ENCODE data around the gene GHR.

The GHR gene

DNA sequence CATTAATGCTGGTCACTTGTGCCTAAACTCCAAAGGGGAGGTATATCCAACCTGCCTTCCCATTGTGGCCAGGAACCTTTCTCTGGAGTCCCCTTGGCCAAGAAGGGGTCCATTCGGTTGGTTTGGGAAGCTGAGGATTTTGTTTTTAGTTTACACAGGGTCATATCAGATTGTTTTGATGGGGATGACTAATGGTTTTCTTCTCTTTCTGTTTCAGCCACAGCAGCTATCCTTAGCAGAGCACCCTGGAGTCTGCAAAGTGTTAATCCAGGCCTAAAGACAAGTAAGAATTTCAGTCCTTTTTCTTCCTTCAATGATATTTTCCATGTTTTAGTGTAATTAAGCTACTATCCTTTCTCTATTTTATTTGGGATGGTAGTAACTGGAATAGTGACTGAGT, 205.6 kb downstream of the GHR start:
- H3K36me3 ChIP-seq (ENCODE audit: low read depth) = no peaks in the 10 kb centered on the region
- H3K9me3 ChIP-seq (ENCODE audit: severe bottlenecking) = no peaks in the 10 kb centered on the region
- H3K4me1 ChIP-seq (ENCODE audit: insufficient read depth, poor library complexity, severe bottlenecking) = no peaks in the 10 kb centered on the region
- ATAC-seq (ENCODE audit: low read depth) (no peak), DNase-seq (ENCODE audit: low spot score) (no peak)
- H3K4me3 ChIP-seq (ENCODE audit: severe bottlenecking) = no peak overlapping the region
- H3K27me3 ChIP-seq (ENCODE audit: insufficient read depth, poor library complexity, severe bottlenecking) = no peaks in the 10 kb centered on the region
- H3K27ac ChIP-seq (ENCODE audit: poor library complexity, severe bottlenecking) = no peak overlapping the region
- TF ChIP-seq, protein P1, sequence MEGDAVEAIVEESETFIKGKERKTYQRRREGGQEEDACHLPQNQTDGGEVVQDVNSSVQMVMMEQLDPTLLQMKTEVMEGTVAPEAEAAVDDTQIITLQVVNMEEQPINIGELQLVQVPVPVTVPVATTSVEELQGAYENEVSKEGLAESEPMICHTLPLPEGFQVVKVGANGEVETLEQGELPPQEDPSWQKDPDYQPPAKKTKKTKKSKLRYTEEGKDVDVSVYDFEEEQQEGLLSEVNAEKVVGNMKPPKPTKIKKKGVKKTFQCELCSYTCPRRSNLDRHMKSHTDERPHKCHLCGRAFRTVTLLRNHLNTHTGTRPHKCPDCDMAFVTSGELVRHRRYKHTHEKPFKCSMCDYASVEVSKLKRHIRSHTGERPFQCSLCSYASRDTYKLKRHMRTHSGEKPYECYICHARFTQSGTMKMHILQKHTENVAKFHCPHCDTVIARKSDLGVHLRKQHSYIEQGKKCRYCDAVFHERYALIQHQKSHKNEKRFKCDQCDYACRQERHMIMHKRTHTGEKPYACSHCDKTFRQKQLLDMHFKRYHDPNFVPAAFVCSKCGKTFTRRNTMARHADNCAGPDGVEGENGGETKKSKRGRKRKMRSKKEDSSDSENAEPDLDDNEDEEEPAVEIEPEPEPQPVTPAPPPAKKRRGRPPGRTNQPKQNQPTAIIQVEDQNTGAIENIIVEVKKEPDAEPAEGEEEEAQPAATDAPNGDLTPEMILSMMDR (IDR thresholded peaks at IDR 0.05; ENCODE audit: poor library complexity, severe bottlenecking) = no peak

DNA sequence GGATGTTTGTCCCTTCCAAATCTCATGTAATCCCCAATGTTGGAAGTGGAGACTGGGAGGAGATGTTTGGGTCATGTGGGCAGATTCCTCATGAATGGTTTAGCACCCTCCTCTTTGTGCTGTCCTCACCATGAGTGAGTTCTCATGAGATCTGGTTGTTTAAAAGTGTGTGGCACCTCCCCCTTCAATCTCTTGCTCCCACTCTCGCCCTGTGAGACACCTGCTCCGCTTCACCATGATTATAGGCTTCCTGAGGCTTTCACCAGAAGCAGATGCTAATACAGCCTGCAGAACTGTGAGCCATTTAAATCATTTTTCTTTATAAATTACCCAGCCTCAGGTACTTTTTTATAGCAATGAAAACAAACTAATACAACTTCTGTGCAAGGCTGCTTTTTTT, 206.0 kb downstream of the GHR start:
- TF ChIP-seq, protein P1 (IDR thresholded peaks at IDR 0.05; ENCODE audit: poor library complexity, severe bottlenecking) = no peak
- H3K27ac ChIP-seq (ENCODE audit: poor library complexity, severe bottlenecking) = no peak overlapping the region
- H3K4me3 ChIP-seq (ENCODE audit: severe bottlenecking) = no peak overlapping the region
- H3K9me3 ChIP-seq (ENCODE audit: severe bottlenecking) = no peaks in the 10 kb centered on the region
- ATAC-seq (ENCODE audit: low read depth) (no peak), DNase-seq (ENCODE audit: low spot score) (no peak)
- no peaks in the 10 kb centered on the region for H3K4me1 ChIP-seq (ENCODE audit: insufficient read depth, poor library complexity, severe bottlenecking)
- H3K27me3 ChIP-seq (ENCODE audit: insufficient read depth, poor library complexity, severe bottlenecking) = no peaks in the 10 kb centered on the region
- H3K36me3 ChIP-seq (ENCODE audit: low read depth) = no peaks in the 10 kb centered on the region

DNA sequence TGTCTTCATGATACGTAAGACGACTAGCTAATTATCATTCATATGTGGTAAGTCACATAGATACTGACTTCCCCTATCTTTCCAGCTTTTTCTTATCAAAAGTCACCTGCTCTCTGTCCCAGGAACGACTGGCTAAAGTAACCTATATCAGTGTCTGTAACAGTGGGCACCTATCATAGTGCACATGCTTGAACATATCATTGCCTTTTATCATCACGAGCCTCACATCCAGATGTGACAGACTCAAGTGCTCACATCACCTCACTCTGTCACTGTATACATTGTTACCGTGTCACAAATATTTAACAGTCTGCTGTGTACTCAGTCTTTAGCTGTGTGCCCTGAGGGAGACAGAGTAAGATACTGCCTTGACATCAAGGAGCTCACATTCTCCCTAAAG, 208.0 kb downstream of the GHR start:
- Histone ChIP-seq H3K4me1 (ENCODE audit: insufficient read depth, poor library complexity, severe bottlenecking) (no peaks in the 10 kb centered on the region), H3K36me3 (ENCODE audit: low read depth) (no peaks in the 10 kb centered on the region), H3K27me3 (ENCODE audit: insufficient read depth, poor library complexity, severe bottlenecking) (no peaks in the 10 kb centered on the region), H3K4me3 (ENCODE audit: severe bottlenecking) (no peak overlapping the region), H3K27ac (ENCODE audit: poor library complexity, severe bottlenecking) (no peak overlapping the region), H3K9me3 (ENCODE audit: severe bottlenecking) (no peaks in the 10 kb centered on the region)
- ATAC-seq (ENCODE audit: low read depth) (no peak), DNase-seq (ENCODE audit: low spot score) (no peak)
- TF ChIP-seq, protein P1 (IDR thresholded peaks at IDR 0.05; ENCODE audit: poor library complexity, severe bottlenecking) = no peak

GRCh38 chr5:42632354-42632900, 209.2 kb downstream of the GHR start:
- DNase-seq (ENCODE audit: low spot score) = no peak
- H3K27ac ChIP-seq (ENCODE audit: poor library complexity, severe bottlenecking) = no peak overlapping the region
- TF ChIP-seq, protein P1 (IDR thresholded peaks at IDR 0.05; ENCODE audit: poor library complexity, severe bottlenecking) = no peak
- H3K4me1 ChIP-seq (ENCODE audit: insufficient read depth, poor library complexity, severe bottlenecking) = no peaks in the 10 kb centered on the region
- no peak for ATAC-seq (ENCODE audit: low read depth)
- H3K9me3 ChIP-seq (ENCODE audit: severe bottlenecking) = no peaks in the 10 kb centered on the region
- H3K4me3 ChIP-seq (ENCODE audit: severe bottlenecking) = no peak overlapping the region
- H3K36me3 ChIP-seq (ENCODE audit: low read depth) = no peaks in the 10 kb centered on the region
- no peaks in the 10 kb centered on the region for H3K27me3 ChIP-seq (ENCODE audit: insufficient read depth, poor library complexity, severe bottlenecking)

DNA sequence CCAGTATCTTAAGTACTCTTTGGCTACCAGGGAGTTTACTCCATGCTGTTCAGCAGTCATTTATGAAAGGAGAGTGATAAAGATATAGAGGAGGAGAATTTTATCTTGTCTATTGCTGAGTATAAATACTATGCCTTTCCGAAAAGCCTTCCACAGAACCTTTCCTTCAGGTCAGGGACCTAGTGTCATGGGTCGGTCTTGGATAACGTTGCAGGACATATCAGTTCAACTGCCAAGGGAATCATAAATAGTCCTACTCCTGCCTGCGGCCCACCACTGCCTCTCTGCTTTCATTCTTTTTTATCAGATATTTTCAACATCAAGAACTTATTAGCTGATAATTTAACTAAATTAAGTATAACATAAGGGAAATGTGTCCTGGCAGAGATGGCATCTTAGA, 211.3 kb downstream of the GHR start:
- no peaks in the 10 kb centered on the region for H3K27me3 ChIP-seq (ENCODE audit: insufficient read depth, poor library complexity, severe bottlenecking)
- H3K27ac ChIP-seq (ENCODE audit: poor library complexity, severe bottlenecking) = no peak overlapping the region
- no peaks in the 10 kb centered on the region for H3K36me3 ChIP-seq (ENCODE audit: low read depth)
- no peak overlapping the region for H3K4me3 ChIP-seq (ENCODE audit: severe bottlenecking)
- TF ChIP-seq, protein P1 (IDR thresholded peaks at IDR 0.05; ENCODE audit: poor library complexity, severe bottlenecking) = no peak
- H3K4me1 ChIP-seq (ENCODE audit: insufficient read depth, poor library complexity, severe bottlenecking) = no peaks in the 10 kb centered on the region
- no peaks in the 10 kb centered on the region for H3K9me3 ChIP-seq (ENCODE audit: severe bottlenecking)
- DNase-seq (ENCODE audit: low spot score) = no peak
- no peak for ATAC-seq (ENCODE audit: low read depth)

Data from RWPE2 (cell line).